DOHH2 (cell line): Measurements from ENCODE around the gene NRN1.

ENCODE experiments used
- CTCF ChIP-seq: fragments of 200-600 bp; sonication (generic); IDR thresholded peaks from one replicate; pipeline ENCODE4 v1.5.1; 2014; ENCODE audit warnings: antibody characterized with exemption, mild to moderate bottlenecking, low read depth, low read length; ENCODE audit not compliant: poor library complexity, severe bottlenecking
- EZH2phosphoT487 ChIP-seq: fragments of 200-600 bp; sonication (generic); IDR thresholded peaks from 2 replicates; pipeline ENCODE4 v1.6.1; 2017; ENCODE audit warnings: borderline replicate concordance, mild to moderate bottlenecking, antibody characterized with exemption, low read length, moderate library complexity, mixed read lengths

GRCh38 chr6:6008648-6009421, 2.1 kb upstream of the NRN1 start:
- TF ChIP-seq CTCF (no peak), EZH2phosphoT487 (no peak)
